ENCODE measurements around the gene PTPRN2. TPM values are rescaled to one million over a fixed set of nuclear protein-coding genes. Genes with fewer than 3 reads are reported as not detected.

Gene PTPRN2
- total and polyA plus RNA-seq, 2 of the 13 experiments (the other 11 are each of a cell fraction or from before 2014, with no cell fraction given), result 2.5 to 24.2 TPM

- TF ChIP-seq ZNF646 (CRISPR knock-in tag; IDR thresholded peaks at IDR 0.05), result no peak
- TF ChIP-seq CAMTA2 (CRISPR knock-in tag; IDR thresholded peaks at IDR 0.05; ENCODE audit: borderline replicate concordance), result no peak
- no peak for TF ChIP-seq DMAP1 (CRISPR knock-in tag; IDR thresholded peaks at IDR 0.05)
- TF ChIP-seq CEBPZ (IDR thresholded peaks at IDR 0.05; ENCODE audit: low read length), result no peak
- no peak for TF ChIP-seq ZFP41 (CRISPR knock-in tag; IDR thresholded peaks at IDR 0.05; ENCODE audit: borderline replicate concordance)
Measured at GRCh38 chr7:158005531-158005930, 582.1 kb downstream of the PTPRN2 start (continued).
